Neutrophil (primary cell): Measurements from ENCODE around the gene ZBTB49.

Experiments
- H3K27ac ChIP-seq: fragments of 200-600 bp; sonication (generic); 2 replicates; pipeline ENCODE4 v1.5.1; 2016; ENCODE audit warnings: mild to moderate bottlenecking, moderate library complexity
- H3K27me3 ChIP-seq: fragments of 200-600 bp; sonication (generic); 2 replicates; pipeline ENCODE4 v1.6.0; 2016; ENCODE audit warnings: mild to moderate bottlenecking
- H3K36me3 ChIP-seq: fragments of 200-600 bp; sonication (generic); 2 replicates; pipeline ENCODE4 v1.5.1; 2017
- H3K4me1 ChIP-seq, 2 experiments: fragments of 200-600 bp in 1 of 2; sonication (generic) in 1 of 2; 1 replicate in 1 of 2; 2 replicates in 1 of 2; pipeline versions ENCODE4 v1.5.1 to v1.6.1; 2013 to 2016; ENCODE audit warnings: low read depth in 1 of 2, low read length in 1 of 2, mild to moderate bottlenecking in 1 of 2, moderate library complexity in 1 of 2; ENCODE audit not compliant: control insufficient read depth in 1 of 2, insufficient read depth in 1 of 2
- H3K4me3 ChIP-seq, 2 experiments: fragments of 200-600 bp in 1 of 2; sonication (generic) in 1 of 2; 1 replicate in 1 of 2; 2 replicates in 1 of 2; pipeline ENCODE4 v1.5.1; 2013 to 2016; ENCODE audit warnings: low read depth in 1 of 2, low read length in 1 of 2, mild to moderate bottlenecking in 1 of 2, moderate library complexity in 1 of 2
- H3K9me3 ChIP-seq: fragments of 200-600 bp; sonication (generic); 2 replicates; pipeline ENCODE4 v1.5.1; 2016
- CTCF ChIP-seq: fragments of 200-600 bp; sonication (generic); IDR thresholded peaks from 2 replicates; pipeline ENCODE4 v1.5.1; 2016; ENCODE audit warnings: antibody characterized with exemption

ZBTB49 gene

DNA sequence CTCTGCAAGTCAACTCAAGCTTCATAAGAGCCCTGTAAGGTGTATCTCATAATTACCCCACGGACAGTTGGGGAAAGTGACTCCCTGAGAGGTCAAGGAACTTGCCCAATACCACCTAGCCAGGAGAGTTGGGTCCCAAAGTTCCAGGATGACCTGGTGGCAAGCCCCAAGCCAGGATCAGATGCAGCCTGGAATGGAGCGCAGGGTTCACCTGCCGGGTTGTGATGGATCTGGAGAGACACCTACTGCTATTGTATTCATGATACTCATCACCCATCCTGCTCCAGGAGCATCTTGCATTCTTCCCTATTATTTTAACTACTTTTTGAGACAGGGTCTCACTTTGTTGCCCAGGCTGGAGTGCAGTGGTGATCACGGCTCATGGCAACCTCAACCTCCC lies 36.1 kb downstream of the ZBTB49 start:
- H3K36me3 ChIP-seq: peaks cover 16% of the 10 kb centered on the region
- TF ChIP-seq CTCF: no peak
- H3K4me1 ChIP-seq: no peaks in the 10 kb centered on the region
- H3K27ac ChIP-seq: no peak overlapping the region
- H3K4me3 ChIP-seq: no peak overlapping the region
- no peaks in the 10 kb centered on the region for H3K9me3 ChIP-seq
- peaks cover 6% of the 10 kb centered on the region for H3K27me3 ChIP-seq

DNA sequence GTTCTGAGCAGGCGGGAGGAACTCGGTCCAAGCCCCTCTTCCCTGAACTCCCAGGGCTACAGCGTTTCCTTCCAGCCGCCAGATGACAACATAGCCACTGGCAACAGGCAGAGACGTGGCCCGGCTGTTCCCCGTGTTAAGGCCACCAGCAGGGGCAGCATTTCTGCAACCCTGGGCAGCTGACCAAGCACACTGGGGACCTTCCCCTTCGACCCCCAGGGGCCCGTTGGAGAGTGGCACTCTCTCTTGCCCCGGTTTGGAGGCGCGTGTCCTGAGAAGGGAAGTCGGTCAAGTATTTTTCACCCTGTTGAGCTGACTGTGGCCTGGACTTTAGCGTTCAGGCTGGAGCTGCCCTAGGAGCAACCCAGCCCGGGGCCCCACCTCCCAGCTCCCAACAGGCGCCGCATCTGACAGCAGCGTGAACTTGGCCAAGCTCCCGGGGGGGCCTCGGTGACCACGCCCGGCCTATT lies 37.6 kb downstream of the ZBTB49 start:
- H3K4me1 ChIP-seq: no peaks in the 10 kb centered on the region
- no peaks in the 10 kb centered on the region for H3K9me3 ChIP-seq
- no peak for TF ChIP-seq CTCF
- peaks cover 6% of the 10 kb centered on the region for H3K27me3 ChIP-seq
- no peak overlapping the region for H3K4me3 ChIP-seq
- H3K27ac ChIP-seq: no peak overlapping the region
- peaks cover 1% of the 10 kb centered on the region for H3K36me3 ChIP-seq

DNA sequence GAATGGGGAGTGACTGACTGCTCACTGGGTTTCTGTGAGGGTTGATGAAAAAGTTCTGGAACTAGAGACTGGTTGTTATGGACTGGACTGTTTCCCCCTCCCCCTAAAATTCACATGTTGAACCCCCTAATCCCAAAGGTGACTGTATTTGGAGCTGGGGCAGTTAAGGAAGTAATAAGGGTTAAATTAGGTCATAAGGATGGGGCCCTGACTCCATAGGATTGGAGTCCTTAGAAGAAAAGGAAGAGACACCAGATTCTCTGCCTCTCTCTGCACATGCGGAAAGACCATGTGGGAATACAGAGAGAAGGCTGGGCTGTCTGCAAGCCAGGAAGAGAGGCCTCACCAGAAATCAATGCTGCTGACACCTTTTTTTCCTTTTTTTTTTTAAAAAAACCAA lies 38.2 kb downstream of the ZBTB49 start:
- Histone ChIP-seq H3K36me3 (no peaks in the 10 kb centered on the region), H3K27me3 (peaks cover 6% of the 10 kb centered on the region), H3K9me3 (no peaks in the 10 kb centered on the region), H3K27ac (no peak overlapping the region), H3K4me3 (no peak overlapping the region), H3K4me1 (no peaks in the 10 kb centered on the region)
- TF ChIP-seq CTCF: no peak

- no peaks in the 10 kb centered on the region for H3K4me1 ChIP-seq
- H3K36me3 ChIP-seq: no peaks in the 10 kb centered on the region
Observed at GRCh38 chr4:4328840-4329239, 38.8 kb downstream of the ZBTB49 start.

DNA sequence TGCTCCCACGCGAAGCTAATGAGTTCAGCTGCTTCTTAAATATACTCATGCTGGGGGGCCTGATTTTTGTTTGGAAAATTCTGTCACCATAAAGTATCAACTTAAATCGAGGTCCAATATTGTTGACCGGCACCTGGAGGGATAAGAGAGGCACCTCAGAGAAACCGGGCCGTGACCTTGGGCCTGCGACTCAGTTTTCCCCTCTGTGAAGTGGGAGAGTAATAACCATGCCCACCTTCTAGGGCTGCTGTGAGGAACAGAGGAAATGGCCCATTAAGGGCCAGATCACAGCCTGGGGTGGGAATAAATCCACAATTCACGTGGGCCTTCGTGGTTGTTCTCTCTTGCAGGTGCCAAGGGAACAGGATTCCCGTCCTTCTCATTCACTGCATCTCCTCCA lies 39.4 kb downstream of the ZBTB49 start:
- Histone ChIP-seq H3K4me3 (no peak overlapping the region), H3K36me3 (no peaks in the 10 kb centered on the region), H3K27ac (no peak overlapping the region), H3K9me3 (no peaks in the 10 kb centered on the region), H3K4me1 (no peaks in the 10 kb centered on the region), H3K27me3 (peaks cover 6% of the 10 kb centered on the region)
- no peak for TF ChIP-seq CTCF

More at GRCh38 chr4:4328840-4329239, 38.8 kb downstream of the ZBTB49 start:
- no peak overlapping the region for H3K27ac ChIP-seq
- no peak overlapping the region for H3K4me3 ChIP-seq
- no peaks in the 10 kb centered on the region for H3K9me3 ChIP-seq
- no peak for TF ChIP-seq CTCF
- H3K27me3 ChIP-seq: peaks cover 6% of the 10 kb centered on the region

DNA sequence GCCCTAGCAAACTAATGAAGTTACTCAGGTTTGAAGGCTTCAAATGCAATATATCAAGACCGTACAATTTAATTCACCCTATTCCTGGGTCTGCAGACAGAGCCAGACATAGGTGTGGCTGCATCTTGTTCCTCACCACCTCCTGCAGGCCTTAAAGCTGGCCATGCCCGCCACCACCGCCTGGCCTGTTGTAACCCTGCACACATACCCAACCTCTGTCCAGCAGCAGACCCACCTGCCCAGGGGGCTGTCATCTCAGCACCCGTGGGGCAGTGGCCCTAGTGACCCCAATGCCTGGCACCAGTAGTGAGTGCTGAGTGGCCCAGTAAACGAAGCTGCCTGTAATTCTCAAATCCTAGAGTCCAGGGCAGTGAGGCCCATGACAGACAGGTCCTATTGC lies 40.7 kb downstream of the ZBTB49 start:
- Histone ChIP-seq H3K4me1 (no peaks in the 10 kb centered on the region), H3K27me3 (peaks cover 6% of the 10 kb centered on the region), H3K9me3 (no peaks in the 10 kb centered on the region), H3K36me3 (no peaks in the 10 kb centered on the region), H3K27ac (no peak overlapping the region), H3K4me3 (no peak overlapping the region)
- TF ChIP-seq CTCF: no peak
